ENCODE measurements around the gene AGBL5. TPM values are rescaled to one million over a fixed set of nuclear protein-coding genes. Genes with fewer than 3 reads are reported as not detected.

AGBL5 gene
- total RNA-seq = 15.7 and 17.2 TPM in 2 replicates

GRCh38 chr2:27050996-27051901 is at the start of gene AGBL5:
AGBL5 (plus strand) TSS chr2:27051668; CDS start chr2:27052959, 1,291 bp downstream.

GRCh38 chr2:27032495-27033252 is 18.8 kb upstream of the AGBL5 start, which contains the start of gene TMEM214:
TMEM214 (plus strand) TSS chr2:27032965; CDS start chr2:27033016, 51 bp downstream.

GRCh38 chr2:27071277-27071989 is 20.0 kb downstream of the AGBL5 start, which contains the start of gene OST4:
OST4 (minus strand) TSS chr2:27071654.

DNA sequence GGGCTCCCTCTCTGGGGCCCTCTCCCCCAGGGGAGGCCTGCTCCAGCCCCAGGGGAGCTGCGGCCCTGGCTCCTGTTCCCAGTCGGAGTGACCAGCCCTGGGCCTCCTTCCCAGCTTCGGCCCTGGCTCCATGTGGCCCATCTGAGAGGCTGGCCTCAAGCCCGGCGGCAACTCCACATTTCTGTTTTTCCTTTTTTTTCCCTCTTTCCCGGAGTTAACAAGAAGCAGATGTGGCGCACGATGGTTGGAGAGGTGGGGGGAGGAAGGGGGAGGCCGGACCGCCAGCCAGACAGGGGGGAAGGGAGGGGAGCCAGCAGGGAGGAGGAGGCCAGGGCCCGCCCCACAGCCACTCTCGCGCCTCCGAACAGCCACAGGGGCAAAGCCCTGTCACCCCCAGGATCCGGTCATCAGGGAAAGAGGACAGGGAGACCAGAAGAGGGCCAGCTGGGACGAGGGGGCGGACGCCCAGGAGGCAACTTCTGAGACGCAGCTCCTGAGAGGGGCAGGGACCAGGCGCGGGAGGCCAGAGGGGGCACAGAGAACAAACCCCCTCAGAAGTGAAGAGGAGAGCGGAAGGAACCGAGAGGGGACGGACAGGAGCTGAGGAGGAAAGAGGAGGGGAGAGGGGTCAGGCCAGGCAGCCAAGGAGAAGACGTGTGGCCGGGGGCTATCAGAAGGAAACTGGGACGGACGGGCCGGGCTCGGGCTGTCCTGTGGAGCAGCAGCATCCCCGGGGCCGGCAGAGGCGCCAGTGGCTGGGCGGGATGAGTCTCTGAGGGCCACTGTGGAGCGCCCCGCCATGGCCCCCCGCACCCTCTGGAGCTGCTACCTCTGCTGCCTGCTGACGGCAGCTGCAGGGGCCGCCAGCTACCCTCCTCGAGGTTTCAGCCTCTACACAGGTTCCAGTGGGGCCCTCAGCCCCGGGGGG is 27.1 kb downstream of the AGBL5 start, which contains the start of gene EMILIN1:
Gene EMILIN1, plus strand, starts transcription at position 349 of the 928 bp plus-strand sequence. Its CDS starts 451 bp downstream, at position 800.

DNA sequence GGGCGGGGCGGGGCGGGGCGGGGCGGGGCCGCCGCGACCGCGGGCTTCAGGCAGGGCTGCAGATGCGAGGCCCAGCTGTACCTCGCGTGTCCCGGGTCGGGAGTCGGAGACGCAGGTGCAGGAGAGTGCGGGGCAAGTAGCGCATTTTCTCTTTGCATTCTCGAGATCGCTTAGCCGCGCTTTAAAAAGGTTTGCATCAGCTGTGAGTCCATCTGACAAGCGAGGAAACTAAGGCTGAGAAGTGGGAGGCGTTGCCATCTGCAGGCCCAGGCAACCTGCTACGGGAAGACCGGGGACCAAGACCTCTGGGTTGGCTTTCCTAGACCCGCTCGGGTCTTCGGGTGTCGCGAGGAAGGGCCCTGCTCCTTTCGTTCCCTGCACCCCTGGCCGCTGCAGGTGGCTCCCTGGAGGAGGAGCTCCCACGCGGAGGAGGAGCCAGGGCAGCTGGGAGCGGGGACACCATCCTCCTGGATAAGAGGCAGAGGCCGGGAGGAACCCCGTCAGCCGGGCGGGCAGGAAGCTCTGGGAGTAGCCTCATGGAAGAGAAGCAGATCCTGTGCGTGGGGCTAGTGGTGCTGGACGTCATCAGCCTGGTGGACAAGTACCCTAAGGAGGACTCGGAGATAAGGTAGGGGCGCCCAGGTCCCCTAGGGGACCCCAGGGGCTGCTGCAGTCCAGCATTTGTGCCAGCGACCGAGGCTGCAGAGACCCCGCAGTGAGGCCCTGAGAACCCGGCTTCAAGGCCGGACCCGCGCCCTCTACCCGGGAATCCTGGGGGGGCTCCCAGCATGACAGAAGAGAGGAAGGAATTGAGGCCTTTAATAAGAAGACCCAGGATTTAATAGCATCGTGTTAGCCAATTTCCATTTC is 35.5 kb downstream of the AGBL5 start, which contains the start of gene KHK:
Gene KHK, plus strand, starts transcription at position 49 of the 870 bp plus-strand sequence. Its CDS starts 488 bp downstream, at position 537.

DNA sequence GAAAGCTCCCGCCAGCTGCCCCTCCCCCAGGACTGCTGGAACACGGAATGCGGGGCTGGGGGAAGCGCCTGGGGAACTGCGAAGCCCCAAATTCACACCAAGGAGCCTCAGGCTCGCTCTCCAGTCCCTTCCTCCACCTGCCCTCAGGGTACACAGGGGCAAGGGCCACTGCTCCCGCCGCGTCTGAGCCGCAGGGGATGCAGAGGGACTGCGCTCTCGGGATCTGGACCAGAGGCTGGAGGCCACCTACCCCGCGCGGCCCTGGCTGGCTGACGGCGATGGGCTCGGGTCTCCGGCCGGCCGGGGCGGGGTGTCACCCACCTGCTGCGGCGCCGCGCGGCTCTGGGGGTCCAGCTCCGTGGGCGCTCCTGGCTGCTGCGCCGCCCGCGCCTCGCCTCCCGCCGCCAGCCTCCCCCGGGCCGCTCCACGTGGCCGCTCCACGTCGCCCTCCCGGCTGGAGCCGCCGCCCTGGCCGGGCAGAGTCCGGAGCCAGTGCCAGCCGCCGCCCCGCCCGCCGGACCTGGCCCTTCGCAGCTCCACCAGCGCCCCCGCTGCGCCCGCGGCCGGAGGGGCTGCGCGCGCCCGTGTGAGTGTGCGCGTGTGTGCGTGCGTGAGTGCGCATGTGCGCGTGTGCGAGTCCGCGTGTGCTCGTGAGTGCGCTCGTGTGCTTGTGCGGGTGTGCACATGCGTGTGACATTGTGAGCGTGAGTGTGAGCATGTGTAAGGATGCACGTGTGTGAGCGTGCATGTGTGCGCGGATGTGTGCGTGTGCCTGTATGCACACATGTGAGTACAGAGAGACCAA is 67.3 kb downstream of the AGBL5 start, which contains the start of gene CGREF1:
Gene CGREF1, minus strand, starts transcription at position 604 of the 805 bp plus-strand sequence. CDS start 14,762 bp downstream, outside the sequence.

Other genes with a start within 250 kb of the AGBL5 start
- gene DPYSL5, start 203.5 kb upstream of the AGBL5 start, total RNA-seq = not detected in 2 replicates
- 0.65 and 1.1 TPM in 2 replicates for gene MAPRE3, start 81.0 kb upstream of the AGBL5 start, total RNA-seq
- 20.5 and 21.9 TPM in 2 replicates for gene TMEM214, start 18.7 kb upstream of the AGBL5 start, total RNA-seq
- gene OST4, start 20.0 kb downstream of the AGBL5 start, total RNA-seq = 429 and 623 TPM in 2 replicates
- gene EMILIN1, start 26.9 kb downstream of the AGBL5 start, total RNA-seq = 1.9 and 6.1 TPM in 2 replicates
- 1.3 and 5.2 TPM in 2 replicates for gene KHK, start 35.1 kb downstream of the AGBL5 start, total RNA-seq
- 3.6 and 4.7 TPM in 2 replicates for gene CGREF1, start 67.5 kb downstream of the AGBL5 start, total RNA-seq
- not detected in 2 replicates for gene ABHD1, start 72.1 kb downstream of the AGBL5 start, total RNA-seq
- 44.2 and 44.5 TPM in 2 replicates for gene PREB, start 83.0 kb downstream of the AGBL5 start, total RNA-seq
- not detected in 2 replicates for gene PRR30, start 87.7 kb downstream of the AGBL5 start, total RNA-seq
- not detected in 2 replicates for gene TCF23, start 97.3 kb downstream of the AGBL5 start, total RNA-seq
- 137 and 156 TPM in 2 replicates for gene ATRAID, start 160.4 kb downstream of the AGBL5 start, total RNA-seq
- 35.4 and 43.8 TPM in 2 replicates for gene SLC5A6, start 160.6 kb downstream of the AGBL5 start, total RNA-seq
- gene CAD, start 165.7 kb downstream of the AGBL5 start, total RNA-seq = 27.2 and 31.5 TPM in 2 replicates
- 0.32 TPM in 1 of 2 replicates, not detected in the other for gene SLC30A3, start 211.4 kb downstream of the AGBL5 start, total RNA-seq
- not detected in 2 replicates for gene DNAJC5G, start 223.8 kb downstream of the AGBL5 start, total RNA-seq
- gene TRIM54, start 230.8 kb downstream of the AGBL5 start, total RNA-seq = under 0.01 TPM in 1 of 2 replicates, not detected in the other

Measured in epithelial cell of umbilical artery (primary cell).